Activated CD4-positive, alpha-beta T cell treated with anti-CD3 and anti-CD28 coated beads for 1 hour (primary cell): ENCODE measurements around the gene SPACDR.

Source experiments
- DNase-seq: peaks from one replicate; pipeline ENCODE4 v3.0.0-alpha.2; 2020

The SPACDR gene

DNA sequence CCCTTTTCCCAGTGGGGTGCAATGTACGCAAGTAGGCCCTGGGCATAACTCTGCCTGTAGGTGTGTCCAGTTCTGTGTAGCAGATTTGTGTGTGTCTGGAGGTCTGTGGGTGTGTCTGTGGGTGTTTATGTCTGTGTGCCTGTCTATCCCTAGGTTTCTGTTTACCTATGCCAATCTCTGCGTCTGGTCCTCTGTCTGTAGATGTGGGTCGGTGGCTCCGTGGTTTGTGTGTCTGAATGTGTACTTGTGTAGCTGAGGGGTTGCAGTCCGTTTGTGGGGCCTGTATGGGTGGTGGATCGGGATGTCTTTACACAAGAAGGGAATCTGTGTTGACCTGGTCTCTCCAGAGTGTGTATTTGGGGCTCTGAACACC lies 20.6 kb upstream of the SPACDR start:
- DNase-seq: no peak

GRCh38 chr7:100483722-100484672 lies 19.9 kb upstream of the SPACDR start, which contains the start of gene NYAP1:
TSS of gene NYAP1 (plus strand) at chr7:100483927. CDS start at chr7:100485312, 1,385 bp downstream.
- DNase-seq: peak; percentile 39

GRCh38 chr7:100483090-100483721 lies 19.1 kb upstream of the SPACDR start:
- peak; percentile 72 for DNase-seq

DNA sequence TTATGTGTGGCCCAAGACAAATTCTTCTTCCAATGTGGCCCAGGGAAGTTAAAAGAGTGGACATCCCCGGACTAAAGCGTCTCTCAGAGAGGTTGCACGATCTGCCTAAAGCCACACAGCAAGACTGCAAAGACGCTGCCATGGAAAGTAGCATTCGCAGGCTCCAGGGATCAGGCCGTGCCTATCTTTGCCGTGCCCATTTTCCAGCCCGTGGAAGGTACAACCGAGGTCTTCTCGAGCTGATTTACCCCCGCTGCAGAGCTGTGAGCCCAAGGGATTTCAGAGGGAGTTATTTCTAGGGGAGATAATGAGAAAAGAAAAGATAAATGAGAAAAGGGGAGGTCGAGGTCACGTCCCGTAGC lies 18.6 kb upstream of the SPACDR start:
- no peak for DNase-seq

DNA sequence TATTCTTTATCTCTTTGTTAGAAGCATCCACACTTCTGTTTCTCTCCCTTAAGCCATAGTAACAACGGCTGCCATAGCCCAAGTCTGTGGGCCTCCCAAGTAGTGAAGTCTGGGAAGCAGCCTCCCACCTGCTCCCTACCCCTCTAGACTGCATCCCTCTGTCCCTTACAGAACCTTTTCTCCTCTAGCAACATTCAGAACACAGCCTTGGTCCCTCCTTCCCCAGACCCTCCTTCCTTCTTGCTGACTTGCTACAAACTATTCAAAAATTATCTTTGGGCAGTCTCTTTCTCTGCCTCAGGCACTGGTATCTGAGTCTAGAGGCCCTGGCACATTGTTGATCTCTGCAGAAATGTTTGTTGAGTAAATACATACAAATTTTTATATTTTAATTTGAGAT lies 17.4 kb upstream of the SPACDR start:
- DNase-seq: no peak

DNA sequence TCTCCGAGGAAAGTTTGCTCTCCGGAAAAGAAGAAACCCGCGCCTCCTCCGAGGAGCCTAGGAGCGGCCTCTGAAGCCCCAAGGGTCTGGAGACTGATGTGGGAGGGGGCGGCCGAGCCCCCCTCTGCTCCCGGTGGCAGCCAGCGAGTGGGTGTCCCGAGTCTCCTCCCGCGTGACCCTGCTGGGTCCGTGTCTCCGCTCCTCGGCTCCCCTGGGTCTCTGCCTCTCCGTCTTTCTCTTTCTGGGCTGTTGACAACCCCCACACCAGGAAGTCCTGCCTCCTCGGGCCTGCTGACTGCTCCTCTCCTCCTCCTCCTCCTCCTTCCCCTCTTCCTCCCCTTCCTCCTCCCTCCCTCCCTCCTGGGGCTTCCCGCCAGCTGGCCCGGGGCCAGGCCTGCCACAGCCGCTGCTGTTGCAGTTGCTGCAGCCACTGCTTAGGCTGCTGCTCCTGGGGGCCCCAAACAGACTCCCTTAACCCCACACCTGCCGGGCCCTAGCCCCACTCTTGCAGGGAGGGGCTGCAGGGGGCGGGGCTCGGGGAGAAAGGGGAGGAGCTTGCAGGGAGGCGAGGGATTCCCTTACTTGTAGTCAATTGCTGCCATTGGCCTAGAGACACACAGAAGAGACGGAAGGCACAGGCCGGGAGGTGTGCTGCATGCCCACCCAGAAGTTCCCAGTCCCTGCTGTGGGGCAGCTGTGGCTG lies 15.0 kb upstream of the SPACDR start, which contains the start of gene TSC22D4:
Gene TSC22D4, minus strand, starts transcription at position 257 of the 703 bp plus-strand sequence. CDS start 1,176 bp downstream, outside the sequence.
- DNase-seq: peak; percentile 84

DNA sequence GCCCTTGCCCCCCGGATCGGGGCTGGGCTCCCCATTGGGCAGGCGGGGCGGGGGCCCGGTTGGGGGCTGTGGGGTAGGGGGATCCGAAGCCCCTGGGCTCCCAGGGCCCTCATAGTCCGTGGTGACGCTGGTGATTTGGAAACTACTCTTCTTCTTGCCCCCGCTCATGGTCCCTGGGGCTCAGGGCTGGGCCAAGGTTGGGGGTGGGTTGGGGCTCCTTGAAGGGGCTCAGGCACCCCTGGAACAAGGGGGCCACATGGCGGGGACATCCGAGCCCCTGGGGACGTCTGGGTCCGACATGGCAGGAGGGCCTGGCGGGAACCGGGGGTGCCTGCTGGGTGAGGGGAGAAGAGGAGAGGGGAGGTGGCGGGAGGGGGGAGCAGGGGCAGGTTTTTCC lies 13.8 kb upstream of the SPACDR start:
- DNase-seq: no peak

DNA sequence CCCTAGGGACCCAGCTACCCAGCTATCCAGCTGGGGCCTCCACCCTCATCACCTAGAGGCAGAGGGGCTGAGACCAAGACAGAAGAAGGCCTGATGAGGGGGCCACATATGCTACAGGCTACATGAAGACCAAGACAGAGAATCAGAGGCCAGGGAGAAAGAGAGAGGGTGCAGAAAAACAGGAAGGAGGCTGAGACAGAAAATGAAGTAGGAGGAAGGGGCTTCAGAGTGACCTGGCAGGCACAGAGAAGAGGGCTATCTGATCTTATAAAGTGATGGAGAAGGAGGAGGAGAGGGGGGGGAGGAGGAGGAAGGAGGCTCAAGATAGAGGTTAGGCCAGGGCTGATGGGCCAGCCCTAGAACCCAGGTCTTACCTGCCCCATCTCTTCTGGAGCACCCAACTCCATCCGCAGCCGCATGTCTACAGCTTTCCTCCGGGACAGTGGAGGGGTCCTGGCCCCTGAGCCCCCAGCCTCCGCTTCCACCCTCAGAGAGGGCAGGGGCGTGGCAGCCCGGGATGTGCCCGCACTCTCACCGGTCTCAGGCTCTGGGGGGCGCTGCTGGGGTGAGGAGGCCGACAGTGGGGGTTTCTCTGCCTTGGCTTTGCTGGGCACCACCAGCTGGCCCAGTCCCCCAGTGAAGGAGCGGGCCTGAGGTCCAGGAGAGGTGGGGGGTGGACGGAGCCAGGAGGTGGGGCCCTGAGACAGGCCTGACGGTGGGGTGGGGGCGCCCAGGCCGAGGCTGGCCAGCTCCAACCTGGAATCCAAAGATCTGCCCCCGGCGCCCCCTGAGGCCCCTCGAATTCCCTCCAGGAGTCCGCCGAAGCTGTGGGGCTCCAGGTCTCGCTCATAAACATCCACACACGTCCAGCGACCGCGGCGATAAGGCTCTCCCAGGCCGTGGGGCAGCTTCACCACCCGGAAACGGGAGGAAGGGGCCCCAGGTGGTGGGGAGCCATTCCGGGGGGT lies 13.1 kb upstream of the SPACDR start:
- no peak for DNase-seq

DNA sequence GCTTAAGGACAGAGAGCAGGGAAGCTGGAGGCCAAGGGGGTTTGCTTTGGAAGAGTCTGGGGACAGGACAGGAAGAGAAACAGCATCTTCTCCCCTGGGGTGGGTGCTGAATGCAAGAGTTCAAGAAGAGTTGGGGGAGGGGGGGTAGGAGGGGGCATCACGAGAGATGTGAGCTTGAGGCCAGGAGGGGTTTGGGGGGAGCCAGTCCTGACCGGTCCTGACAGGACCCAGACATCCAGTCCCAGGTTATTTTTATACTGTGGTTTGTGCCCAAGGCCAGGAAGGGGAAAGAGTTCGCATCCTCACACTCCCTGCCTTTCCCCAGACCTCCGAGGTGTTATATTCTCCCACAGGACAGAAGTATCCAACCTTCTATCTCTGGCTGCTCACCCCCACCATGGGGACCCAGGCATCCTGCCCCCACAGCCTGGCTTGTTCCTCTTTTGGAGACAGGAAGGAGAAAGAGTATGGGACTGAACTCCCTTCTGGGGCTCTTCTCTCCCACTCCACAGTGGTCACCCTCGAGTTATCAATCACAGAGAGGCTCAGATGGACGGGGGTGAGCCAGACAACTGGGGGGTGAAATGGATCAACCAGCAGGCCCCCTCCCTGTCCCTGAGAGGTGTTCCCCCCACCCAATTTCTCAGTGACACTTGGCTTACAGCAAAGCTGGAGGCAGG lies 12.2 kb upstream of the SPACDR start:
- DNase-seq: no peak

DNA sequence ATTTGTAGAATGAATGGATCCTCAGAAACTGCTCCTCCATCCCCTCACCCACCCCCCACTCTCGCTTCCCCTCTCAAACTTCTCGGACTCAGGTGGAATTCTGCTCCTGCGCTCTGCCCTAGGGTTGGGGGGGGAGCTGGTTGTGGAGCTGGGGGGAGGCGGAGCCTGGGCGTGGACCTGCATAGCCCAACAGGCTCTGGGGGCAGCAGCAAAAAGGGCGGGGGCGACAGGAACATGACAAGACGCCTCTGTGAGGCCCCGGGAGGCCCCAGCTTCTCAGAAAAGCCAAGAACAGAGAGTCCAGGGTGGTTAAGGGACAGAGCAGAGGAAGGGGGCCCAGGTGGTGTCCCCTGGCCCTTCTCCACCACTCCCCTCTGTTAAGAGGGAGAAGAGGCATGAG lies 11.5 kb upstream of the SPACDR start:
- DNase-seq: no peak

- DNase-seq: no peak
These were observed 8.9 kb upstream of the SPACDR start for GRCh38 chr7:100472854-100473499.

- no peak for DNase-seq
These were observed 8.2 kb upstream of the SPACDR start for GRCh38 chr7:100472121-100472851.

GRCh38 chr7:100471021-100471420 lies 7.0 kb upstream of the SPACDR start:
- no peak for DNase-seq

DNA sequence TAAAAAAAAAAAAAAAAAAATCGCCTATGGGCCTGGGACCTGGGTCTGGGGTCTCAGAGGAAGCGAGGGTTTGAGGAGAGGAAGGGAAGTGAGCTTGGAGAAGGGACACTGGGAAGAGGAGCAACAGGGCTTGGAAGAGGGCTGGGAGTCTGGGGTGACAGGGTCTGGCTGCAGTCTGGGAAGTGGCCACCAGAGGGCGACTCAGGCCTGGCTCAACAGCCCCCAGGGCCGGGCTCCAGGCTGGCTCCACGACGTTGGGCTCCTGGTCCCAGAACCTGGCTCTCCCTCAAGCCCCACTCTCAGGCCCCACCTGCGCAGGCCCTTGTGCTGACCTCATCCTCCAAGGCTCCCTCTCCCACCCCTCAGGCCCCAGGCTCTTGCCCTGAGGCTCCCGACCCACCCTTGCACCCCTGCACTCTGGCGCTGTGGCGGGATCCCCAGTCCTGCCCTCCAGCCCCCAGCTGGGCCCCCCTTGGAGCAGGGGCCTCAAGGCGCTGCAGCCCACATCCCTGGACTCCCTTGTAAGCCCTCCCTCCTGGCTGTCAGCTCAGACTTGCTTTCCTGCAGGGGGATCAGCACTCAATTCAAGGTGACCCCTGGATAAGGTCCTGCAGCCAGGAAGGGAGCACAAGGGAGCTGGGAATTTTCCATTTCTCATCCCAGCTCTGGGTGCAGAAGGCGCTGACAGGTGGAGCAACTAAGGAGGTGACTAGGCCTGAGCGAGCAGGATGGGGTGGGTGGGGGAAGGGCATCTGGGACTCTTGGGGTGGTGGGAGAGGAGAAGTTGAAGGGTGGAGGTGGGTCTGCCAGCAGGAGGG lies 5.4 kb upstream of the SPACDR start:
- DNase-seq: peak; percentile 76

DNA sequence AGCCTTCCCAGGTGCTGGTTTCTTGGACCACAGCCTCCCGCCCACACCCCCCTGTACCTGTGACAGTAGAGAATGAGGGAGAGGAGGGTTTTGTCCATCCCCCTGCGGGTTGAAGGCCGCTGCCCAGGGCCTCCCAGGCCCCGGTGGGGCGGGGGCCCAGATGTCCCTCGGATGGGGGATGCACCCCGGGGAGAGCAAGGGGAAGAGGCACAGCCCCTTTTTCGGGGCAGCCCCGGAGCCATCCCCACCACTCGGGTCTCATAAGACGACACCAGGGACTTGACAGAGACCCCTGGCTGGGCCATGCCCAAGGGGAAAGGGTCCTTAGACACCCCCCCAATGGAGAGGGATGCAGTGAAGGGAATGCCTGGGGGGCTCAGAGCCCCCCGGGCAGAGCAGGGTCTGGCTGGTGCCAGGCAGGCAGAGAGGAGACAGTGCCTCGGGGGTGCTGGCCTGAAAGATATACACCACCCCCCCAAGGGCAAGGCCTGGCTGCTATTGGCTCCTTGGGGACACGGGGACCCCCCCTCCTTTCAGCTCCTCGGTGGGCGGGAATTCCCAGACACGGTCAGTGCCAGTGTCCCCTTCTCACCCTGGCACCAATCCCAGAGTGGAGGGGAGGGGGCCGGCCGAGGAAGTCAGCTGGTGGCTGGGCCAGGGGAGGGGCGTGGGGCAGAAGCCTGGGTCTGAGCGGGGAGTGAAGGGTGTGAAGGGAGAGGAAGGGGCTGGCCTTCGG lies 3.7 kb upstream of the SPACDR start:
- no peak for DNase-seq

GRCh38 chr7:100466653-100467605 lies 2.9 kb upstream of the SPACDR start:
- DNase-seq: no peak

- no peak for DNase-seq
These were observed 1.7 kb upstream of the SPACDR start for GRCh38 chr7:100465702-100466311.
